ENCODE data around the gene PDCL2.
"Not testable (repeated sequence)": the region's sequence is repeated elsewhere in the genome, so short reads cannot be mapped to it uniquely, and the experiment has no call there.

Gene PDCL2

DNA sequence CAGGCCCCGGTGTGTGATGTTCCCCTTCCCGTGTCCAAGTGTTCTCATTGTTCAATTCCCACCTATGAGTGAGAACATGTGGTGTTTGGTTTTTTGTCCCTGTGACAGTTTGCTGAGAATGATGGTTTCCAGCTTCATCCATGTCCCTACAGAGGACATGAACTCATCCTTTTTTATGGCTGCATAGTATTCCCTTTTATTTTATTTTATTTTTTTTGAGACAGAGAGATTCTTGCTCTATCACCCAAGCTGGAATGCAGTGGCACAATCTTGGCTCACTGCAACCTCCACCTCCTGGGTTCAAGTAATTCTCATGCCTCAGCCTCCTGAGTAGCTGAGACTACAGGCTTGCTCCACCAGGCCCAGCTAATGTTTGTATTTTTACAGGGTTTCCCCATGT is 9.3 kb downstream of the PDCL2 start:
- DNase-seq = not testable (repeated sequence)

DNA sequence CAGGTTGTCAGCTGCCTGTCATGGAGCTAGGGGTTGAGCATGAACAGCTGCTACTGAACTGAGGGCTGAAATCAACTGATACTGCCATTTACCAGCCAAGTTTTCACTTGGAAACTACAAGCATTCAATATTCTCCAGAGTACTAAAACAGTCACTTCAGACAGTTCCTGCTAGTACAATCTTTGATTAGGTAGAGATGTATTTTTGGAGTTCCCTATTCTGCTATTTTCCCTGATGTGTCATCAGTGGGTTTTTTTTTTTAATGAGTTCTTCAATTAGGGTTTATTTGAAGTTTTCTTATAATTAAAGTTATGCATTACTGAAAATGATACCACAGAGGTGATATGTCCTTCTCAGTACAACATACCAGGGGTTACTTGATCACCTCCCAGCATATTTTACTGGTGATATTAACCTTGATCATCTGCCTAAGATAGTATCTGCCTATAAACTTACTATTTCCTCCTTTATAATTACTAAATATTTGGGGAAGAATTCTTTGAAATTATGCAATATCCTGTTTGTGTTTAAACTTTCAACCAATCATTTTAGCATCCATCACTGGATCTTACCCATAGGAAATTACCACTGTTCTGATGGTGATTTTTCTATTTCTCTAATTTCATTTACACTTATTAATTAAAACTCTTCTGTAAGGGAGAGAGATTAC is 13.6 kb downstream of the PDCL2 start:
- no peak for DNase-seq

DNA sequence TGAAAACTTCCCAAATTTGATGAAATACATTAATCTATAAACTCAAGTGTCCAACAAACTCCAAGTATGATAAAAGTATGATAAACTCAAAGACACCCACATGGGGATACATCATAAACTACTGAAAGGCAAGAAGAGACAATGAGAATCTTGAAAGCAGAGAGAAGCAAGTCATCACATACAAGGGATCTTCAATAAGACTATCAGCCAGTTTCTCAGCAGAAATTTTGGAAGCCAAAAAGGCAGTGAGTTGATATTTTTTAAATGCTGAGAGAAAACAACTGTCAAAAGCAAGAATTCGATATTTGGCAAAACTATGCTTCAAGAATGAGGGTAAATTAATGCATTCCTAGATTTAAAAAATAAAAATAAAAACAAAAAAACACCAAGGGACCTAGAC is 16.5 kb downstream of the PDCL2 start:
- DNase-seq = no peak

DNA sequence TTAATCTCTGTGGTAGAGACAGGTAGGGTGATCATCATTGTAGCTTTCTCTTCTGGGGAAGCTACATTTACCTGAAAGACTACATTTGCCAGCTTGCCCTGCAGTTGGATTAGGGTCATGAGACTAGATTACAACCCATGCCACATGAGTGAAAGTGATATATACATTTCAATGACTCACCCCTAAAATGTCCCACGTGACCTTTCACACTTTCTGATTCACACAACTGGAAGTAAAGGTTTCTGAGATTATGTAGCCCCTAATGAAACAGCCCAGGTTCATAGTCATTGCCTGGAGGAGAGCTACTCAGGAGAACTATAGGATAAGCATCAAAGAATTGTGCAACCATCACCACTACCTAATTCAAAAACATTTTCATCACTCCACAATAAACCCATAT is 17.8 kb downstream of the PDCL2 start:
- DNase-seq = no peak

DNA sequence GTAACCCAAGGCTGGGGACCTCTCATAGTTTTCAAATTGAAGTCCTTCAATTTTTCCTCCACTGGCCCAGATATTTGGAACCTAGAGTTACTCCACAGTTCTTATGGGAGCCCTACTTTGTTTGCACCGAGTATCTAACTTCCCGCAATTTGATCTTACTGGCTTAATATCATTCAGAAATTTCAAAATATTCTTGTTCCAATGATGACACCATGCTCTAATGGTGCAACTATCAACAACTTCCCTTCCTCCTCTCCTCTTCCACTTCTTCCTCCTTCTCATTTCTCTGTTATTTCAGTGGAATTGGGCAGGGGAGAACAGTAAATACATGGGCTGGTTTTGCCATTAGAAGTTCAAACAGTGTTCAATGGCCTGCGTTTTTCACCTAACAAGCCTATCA is 20.2 kb downstream of the PDCL2 start:
- no peak for DNase-seq

DNA sequence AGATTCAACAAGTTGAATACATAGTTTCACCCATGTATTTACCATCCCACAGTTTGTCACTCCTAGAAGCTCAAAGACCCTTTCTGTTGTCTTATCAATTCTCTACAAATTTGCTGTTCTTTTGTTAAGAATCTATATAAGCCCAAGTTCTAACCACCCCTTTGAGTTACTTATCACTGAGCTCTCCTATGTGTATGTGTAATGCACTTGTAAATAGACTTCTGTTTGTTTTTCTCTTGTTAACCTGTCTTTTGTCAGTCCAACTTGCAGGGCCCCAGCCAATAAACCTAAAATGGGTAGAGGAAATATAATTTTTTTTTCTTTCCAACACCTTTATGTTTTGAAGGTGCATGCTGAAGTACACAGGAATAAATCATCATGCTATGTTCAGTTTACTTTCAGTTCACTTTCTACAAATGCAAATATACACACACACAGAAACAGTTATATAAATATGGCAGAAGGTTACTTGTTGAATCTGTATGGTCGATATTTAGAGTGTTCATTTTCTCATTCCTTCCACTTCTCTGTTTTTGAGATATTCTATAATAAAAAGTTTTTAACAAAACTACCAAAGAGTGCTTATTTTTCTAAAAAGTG is 23.0 kb downstream of the PDCL2 start:
- DNase-seq = no peak

DNA sequence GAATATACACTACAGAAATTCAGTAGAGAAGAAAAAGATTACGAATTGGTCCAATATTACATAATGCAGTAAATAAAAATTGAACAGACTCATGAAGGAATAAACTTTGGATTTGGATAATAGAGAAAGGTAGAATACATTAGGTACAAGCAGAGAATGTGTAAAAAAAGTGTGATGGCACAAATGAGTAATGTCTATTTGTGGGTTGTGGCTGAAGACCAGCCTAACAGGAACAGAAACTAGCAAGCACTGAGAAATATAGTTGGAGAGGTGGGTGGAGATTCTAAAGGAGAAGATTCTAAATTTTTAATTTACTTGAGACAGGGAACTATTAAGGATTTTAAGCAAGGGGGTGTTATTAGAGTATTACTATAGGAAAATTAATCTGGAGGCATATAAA is 30.2 kb downstream of the PDCL2 start:
- no peak for DNase-seq

DNA sequence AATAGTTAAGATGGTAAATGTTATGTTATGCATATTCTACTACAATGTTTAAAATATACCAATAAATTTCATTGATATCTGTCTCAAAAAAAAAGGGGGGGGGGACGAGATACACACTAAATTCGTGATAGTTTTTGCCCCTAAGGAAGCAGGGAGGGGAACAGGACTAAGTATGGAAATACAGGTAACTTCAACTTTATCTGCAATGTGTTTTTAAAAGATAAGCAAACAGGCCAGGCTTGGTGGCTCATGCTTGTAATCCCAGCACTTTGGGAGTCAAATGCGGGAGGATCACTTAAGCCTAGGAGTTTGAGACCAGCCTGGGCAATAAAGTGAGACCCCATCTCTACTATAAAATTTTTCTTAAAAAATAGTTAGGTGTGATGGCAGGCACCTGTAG is 31.9 kb downstream of the PDCL2 start:
- DNase-seq = no peak

DNA sequence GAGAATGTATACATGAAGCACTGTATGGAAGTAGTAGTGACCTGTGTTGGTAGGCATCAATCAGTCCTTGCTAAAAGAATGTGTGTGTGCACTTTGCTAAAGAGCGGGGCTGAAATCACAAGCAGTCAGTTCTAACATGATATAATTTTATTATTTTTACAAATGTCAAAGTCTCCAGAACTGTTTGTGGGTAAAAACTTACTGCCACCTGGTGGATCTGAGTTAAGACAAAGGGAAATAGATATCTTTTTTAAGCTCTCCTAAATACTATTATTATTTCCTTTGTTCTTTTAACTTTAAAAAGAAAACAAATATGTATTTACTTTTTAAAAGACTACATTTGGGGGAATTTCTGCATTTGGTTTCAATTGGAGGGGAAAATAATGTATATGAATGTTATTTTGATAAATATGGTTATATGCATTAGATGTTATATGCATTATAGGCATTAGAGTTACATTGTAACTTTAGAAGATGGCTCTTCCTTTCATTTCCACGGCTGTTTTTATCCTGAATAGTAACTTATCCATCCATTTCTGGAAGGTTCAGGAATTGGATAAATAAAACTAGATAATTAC is 37.5 kb downstream of the PDCL2 start:
- DNase-seq = no peak

DNA sequence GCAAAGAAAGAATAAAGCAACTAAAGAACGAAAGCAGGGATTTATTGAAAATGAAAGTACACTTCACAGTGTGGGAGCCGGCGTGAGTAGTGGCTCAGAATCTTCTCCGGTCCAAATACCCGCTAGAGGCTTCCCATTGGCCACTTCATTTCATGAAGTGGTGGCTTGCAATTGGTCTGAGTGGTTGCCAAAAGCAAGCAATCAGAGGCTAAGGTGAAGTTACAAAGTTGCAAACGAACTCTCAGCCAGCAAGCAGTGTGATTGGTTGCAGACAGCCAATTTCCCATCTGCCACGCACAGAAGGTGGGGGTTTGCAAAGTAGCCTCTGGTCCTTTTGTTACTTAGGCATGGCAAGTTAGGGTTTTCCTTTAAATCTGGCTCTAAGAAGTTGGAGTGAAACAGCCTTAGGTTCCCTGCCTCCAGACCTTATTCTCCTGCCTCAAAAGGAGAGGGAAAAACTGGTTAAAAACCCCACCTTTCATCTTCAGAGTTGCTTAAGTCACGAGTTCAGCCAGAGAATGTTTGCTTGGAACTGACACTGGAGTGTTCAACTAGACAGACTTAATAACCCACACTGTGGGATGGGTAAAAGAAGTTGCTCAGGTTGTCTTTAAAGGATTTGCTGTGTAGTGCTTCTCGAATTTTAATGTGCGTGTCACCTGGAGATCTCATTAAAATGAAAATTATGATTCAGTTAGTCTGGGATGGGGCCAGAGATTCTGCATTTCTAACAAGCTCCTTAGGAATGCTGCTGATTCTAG is 38.4 kb downstream of the PDCL2 start:
- DNase-seq = peak; percentile 52

DNA sequence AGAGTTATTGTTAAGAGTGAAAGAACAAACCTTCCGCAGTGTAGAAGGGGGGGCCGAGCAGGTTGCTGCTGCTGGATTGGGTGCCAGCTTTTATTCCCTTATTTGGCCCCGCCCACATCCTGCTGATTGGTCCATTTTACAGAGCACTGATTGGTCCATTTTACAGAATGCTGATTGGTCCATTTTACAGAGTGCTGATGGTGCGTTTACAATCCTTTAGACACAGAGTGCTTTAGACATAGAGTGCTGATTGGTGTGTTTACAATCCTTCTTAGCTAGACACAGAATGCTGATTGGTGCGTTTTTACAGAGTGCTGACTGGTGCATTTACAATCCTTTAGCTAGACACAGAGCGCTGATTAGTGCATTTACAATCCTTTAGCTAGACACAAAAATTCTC is 40.1 kb downstream of the PDCL2 start:
- DNase-seq = not testable (repeated sequence)

DNA sequence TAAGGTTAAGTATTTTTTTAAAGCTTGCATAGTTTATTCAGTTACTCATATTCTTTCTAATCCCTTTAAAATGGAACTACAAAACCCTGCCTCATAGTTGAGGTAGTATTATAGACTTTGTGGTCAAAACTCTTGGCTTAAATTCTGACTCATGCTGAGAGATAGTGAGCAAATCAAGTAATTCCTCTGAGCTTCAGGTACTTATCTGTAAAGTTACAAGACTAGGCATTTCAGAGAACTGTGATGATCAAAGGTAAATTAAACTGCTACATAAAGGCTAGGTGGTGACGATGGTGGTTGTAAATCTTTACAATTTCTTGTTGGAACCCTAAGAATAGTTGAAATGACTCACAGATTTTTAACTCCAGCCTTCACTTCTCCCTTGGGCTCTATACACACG is 42.2 kb downstream of the PDCL2 start:
- DNase-seq = no peak

DNA sequence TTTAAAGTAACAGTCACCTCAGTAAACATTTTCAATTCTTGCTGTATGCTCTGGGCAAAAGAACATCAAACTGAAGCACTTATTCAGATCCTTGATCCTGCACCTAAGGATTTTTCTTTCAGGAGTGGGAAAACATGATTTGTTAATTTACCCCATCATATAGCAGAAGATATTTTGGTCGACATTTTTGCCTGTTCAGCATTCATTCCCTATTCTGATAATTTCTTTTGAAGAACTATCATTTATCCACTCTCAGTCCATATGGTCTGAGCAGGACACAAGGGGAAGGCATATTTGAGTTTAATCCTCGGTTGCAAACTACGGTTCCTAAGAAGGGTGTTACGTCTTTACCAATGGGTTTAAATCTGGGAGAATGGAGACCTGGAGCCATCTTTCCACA is 44.1 kb downstream of the PDCL2 start:
- no peak for DNase-seq

DNA sequence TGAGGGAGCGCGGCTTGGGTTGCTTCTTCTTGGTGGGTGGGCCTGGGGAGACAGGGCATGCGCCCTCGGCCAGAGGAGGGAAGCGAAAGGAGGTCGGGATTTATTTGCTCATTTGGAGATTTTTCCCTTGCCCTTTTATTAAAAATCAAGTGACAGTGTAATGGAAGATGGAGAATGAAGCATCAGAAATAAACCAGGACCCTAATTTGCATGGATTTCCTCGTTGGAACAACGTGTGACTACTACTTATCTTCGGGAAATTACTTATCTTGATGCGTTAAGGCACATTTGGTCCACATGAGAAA is 44.6 kb downstream of the PDCL2 start:
- DNase-seq = no peak

DNA sequence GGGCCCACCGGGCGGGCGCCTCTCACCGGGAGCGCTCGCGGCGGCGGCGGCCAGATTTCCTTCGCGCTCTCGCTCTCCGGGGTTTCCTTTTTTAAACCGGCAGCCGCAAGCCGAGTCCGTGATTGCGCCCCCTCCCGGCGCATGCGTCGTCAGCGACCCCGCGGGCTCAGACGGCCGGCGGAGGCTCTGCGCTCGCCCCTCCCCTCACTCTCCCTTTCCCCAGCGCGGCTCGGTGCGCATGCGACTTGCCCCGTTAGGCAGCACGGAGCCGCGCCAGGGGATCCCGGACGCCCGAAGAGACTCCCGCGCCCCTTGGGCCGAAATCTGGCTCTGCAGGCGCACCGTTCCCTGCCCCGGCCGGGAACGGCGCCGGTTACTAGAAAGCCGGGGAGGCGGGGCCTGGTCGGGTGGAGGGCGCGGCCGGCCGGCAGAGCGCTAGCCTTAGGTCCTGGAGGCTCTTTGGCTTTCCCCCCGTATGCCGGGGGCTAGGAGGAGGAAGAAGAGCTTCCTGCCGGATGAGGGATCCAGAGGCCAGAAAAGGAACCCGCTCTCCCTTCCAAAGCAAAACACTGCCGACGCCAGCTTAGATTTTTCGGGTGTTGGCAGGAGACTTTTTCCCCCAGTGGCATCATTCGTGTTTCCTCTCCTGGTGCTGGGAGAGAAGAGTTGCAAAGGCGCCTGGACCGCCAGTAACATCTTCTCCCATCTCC is 45.1 kb downstream of the PDCL2 start, which contains the start of gene CLOCK:
Gene CLOCK (minus strand): TSS at position 154 of the 710 bp plus-strand sequence. CDS start 64,124 bp downstream, outside the sequence.
- peak; percentile 86 for DNase-seq

DNA sequence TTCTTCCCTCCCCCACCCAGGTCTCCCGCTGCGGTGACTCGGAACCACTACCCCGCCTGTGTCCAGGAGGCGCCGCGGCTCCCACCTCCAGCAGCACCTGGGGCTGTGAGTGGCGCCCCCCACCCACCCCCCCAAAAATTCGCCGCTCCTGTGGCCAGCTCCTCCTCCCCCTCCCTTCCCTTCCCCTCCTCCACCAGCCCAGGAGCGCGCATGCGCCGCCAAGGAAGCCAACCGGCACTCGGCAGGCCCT is 45.6 kb downstream of the PDCL2 start:
- DNase-seq = peak; percentile 86

DNA sequence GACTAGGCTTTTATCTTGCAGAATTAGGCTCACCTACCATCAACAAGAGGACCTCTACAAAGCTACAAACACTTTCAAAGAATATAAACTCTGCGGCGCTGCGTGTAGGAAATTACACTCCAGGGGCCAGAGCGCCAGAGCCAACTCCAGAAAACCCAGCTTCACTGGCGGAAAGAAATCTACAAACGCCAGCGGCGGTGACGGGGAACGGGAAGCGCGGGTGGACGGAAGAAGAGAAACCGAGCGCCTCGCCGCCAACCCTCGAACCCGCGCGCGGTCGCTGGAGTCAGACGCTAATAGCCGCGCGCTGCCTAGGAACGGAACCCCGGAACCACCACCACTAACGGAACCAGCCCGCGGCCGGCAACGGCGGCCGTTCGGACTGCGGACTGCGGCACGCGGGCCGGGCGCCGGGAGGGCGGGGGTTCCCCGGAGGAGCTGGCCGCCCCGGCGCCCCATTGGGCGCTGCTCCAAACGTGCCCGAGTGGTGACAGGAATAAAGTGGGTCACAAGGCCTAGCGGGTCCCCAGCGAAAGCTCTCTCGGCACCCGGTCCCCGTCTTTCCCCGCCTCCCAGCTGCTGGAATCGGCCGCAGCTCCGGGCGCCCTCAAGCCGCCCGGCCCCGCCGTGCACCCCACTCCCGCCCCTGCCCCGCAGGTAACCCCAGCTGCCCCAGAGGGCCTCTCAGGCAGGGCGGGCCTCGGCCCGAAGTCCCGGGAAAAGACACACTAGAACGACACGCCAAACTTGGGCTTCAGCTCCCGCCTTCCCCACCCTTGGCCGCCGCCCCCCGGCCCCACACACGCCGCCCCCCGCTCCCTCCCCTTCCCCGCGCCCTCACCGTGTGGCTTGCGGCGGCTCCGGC is 46.2 kb downstream of the PDCL2 start:
- DNase-seq = peak; percentile 65

DNA sequence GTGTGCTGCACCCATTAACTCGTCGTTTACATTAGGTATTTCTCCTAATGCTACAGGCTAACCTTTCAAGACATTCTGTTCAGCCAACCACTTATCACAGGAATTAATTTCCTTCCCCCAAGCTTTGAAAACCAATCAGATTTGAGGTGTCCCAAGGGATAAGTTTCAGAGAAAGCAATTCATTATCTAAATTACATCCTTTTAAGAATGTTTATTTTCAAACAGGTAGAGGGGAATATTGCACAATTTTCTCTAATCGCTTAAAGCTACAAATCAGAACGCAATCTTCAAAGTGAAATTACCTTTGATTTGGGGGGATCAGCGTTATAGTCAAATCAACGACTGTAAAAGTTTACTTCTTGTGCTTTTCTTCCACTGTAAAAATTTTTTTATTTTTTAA is 46.9 kb downstream of the PDCL2 start:
- no peak for DNase-seq

DNA sequence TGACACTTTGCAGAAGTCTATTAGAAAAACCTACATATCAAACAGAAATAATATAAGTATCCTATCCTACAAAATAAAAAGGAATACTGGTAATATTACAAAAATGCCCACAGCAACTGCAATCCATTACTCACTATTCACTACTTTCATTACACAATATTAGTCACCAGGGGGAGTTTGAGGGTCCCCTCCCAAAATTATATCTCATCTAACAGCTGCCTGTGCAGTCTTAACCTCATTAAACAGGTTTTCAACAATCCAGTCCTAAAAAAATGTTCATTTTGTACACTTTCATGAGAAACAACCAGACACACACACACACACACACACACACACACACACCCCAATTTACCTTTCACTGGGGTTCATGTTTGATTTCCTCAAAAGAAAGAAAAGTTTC is 48.2 kb downstream of the PDCL2 start:
- no peak for DNase-seq

DNA sequence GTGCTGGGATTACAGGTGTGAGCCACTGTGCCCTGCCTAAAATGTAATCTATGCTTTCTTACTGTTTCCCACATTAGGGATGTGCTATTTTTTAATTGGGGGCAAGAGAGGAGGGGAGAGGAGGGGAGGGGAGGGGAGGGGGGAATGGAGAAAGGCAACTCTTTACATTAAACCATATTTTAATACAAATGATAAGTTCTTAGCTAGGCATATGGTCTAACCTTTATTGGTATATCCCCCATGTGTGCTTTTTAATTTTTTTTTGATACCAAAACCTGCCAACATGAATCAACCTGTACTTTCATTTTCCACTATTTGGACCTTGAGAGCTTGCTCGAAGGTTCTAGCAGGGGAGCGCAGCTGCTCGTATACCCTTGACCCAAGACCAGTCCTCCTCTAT is 51.8 kb downstream of the PDCL2 start:
- no peak for DNase-seq

DNA sequence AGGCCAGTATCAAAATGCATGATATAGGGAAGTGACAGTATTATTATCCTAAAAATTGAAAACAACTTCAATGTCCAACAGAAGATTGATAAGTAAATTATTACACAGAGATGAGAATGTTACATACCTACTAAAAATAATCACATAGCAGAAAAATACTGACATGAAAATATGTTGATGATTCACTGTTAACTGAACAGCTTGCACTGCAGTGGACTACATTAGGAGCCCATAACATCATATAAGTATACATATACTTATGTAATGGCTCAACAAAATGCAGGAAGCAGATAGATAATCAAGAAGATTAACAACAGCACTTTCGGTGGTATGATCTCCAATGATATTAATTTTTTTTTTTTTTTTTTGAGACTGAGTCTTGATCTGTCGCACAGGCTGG is 52.4 kb downstream of the PDCL2 start:
- no peak for DNase-seq

DNA sequence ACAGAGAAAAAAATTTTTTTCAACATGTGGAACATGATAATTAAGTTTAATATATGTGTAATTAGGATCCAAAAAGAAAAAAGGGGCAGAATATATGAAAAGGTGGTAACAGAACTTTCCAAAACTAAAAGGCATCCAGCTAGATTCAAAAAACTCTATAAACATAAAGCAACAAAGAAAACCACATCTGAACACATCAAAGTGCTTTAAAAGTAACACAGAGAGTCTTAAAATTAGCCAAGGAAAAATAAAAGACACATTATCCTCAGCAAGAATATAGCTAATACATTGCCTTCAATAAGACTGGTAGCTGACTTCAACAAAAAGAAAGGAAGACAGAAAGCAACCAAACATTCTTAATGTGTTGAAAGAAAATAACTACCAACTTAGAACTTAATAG is 53.5 kb downstream of the PDCL2 start:
- no peak for DNase-seq

DNA sequence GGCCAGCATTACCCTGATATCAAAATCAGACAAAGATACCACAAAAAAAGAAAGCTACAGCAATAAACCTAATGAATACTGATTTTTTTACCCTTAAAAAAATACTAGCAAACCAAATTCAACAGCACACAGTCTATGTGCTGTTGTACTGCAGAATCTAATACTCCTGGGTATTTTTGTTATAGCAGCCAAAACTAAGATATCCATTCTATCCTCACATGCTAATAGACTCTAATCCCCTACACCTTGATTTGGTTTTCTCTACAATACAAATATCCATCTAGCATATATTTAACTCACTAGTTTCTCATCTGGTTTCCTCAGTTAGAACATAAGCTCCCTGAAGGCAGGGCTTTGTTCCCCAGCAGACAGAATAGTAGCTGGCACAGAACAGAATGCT is 57.7 kb downstream of the PDCL2 start:
- no peak for DNase-seq

Measured in NK-92 treated with Interleukin-12 subunit alpha and Interleukin-12 subunit beta, amount 100 ng/mL, for 24 hours (cell line).